HT1080 (cell line): Measurements from ENCODE around the gene LAT. TPM values are rescaled to one million over a fixed set of nuclear protein-coding genes. Genes with fewer than 3 reads are reported as not detected.
"Not testable (repeated sequence)": the region's sequence is repeated elsewhere in the genome, so short reads cannot be mapped to it uniquely, and the experiment has no call there.

Source experiments
- DNase-seq: peaks from one replicate; pipeline ENCODE4 v3.0.0-alpha.2; 2015; ENCODE audit warnings: low read depth
- total RNA-seq: library from RNA; depleted of rRNA; stranded (reverse); fragments of >200 nt; shearing (Covaris generic); gene quantifications from 2 replicates; pipeline ENCODE4 v1.2.3, GENCODE V29; 2014

Gene LAT
- total RNA-seq, 1 experiment from 2014 or later, result 44.1 TPM

GRCh38 chr16:28977703-28978662 lies 6.9 kb upstream of the LAT start:
- no peak for DNase-seq

DNA sequence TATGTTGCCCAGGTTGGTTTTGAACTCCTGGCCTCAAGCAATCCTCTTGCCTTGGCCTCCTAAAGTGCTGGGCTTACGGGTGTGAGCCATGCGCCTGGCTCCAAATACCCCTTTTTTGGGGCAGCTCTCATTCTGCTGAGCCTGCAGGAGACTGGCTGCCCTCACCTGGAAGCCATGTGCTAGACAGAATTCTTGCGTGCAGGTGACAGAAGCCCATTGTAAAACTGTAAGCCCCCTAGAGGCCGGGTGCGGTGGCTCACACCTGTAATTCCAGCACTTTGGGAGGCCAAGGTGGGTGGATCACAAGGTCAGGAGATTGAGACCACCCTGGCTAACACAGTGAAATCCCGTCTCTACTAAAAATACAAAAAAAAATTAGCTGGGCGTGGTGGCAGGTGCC lies 4.5 kb upstream of the LAT start:
- not testable (repeated sequence) for DNase-seq

GRCh38 chr16:28980929-28981328 lies 3.9 kb upstream of the LAT start:
- no peak for DNase-seq

DNA sequence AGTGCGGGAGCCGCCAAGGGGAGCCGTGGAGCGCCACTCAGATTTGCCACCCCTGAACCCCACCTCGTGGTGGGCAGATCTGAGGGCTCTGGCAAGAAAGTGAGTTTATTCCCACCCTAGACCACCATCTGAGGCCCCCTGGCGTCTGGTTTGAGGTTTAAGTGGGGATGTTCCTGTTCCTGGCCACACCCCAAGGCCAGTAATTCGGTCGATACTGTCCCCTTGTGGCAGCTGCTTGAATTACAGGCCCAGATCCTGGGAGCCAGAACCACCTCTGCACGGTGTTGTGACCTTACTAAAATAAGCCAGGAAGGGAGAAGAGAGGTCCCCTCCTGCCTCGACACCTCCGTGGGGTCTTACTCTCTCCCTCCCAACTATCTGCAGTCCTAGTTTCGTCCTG lies 3.3 kb upstream of the LAT start:
- peak; percentile 31 for DNase-seq

- DNase-seq, result no peak
These were observed 2.4 kb upstream of the LAT start for GRCh38 chr16:28982418-28982817.

- DNase-seq, result no peak
These were observed 1.9 kb upstream of the LAT start for GRCh38 chr16:28982949-28983348.

GRCh38 chr16:28983644-28984043 lies 1.2 kb upstream of the LAT start:
- DNase-seq, result no peak

GRCh38 chr16:28984091-28984490 lies 761 bp upstream of the LAT start:
- DNase-seq, result no peak

- no peak for DNase-seq
These were observed 574 bp downstream of the LAT start for GRCh38 chr16:28985211-28986041.

DNA sequence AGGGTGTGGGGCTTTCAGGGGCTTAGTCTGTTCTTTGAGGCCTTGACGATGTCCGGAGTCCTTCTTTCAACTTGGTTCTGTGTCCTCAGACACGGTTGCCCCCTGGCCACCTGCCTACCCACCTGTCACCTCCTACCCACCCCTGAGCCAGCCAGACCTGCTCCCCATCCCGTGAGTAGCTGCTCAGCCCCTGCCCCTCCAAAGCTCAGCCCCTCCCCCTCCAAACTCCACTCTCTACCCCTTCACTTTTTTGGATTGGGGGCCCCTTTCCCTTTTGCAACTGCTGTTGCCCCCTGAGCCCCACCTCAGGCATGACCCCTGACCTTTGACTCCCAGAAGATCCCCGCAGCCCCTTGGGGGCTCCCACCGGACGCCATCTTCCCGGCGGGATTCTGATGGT lies 1.2 kb downstream of the LAT start:
- no peak for DNase-seq

GRCh38 chr16:28986492-28986891 lies 1.6 kb downstream of the LAT start:
- DNase-seq, result no peak

DNA sequence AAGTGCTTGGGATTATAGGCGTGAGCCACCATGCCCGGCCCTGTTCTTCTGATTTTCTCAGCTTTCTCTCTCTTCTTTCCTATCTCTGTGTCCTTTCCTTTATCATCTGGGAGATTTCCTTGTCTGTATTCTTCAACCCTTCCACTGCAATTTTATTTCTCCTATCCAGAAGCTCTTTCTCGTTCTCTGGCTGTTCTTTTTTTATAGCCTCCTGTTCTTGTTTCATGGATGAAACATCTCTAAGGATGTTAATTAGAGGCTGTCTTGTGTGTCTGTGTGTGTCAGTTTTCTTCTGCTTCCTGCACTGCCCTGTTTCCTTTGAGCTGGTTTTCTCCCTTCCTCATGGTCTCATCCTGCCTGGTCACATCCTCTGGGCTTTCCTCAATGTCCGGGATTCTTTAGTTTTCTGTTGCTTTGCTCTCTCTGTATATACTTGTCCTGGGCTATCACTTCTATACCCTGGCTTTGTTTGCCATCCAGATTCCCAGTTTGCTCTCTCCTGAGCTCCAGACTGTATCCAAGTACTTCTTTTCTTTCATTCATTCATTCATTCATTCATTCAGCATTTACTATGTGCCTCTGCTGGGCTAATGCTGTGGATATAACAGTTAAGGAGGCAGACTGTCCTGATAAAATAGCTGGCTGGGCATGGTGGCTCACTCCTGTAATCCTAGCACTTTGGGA lies 2.5 kb downstream of the LAT start:
- no peak for DNase-seq

DNA sequence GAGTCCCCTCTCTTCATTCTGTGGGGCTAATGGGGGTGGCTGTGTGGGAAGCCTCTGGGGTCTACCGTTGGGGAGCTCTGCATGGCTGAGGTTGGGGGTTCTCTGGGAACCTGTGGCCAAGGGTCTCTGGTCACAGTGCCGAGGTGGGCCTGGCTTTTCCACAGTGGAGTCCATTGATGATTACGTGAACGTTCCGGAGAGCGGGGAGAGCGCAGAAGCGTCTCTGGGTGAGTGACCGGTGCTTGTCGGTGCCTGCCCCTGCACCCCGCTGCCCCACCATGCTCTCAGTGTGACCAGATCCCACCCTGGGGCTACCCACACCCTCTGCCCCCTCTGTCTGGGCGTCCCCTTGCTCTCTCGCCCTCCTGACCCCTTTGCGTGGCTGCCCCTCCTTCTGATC lies 4.5 kb downstream of the LAT start:
- DNase-seq, result no peak

DNA sequence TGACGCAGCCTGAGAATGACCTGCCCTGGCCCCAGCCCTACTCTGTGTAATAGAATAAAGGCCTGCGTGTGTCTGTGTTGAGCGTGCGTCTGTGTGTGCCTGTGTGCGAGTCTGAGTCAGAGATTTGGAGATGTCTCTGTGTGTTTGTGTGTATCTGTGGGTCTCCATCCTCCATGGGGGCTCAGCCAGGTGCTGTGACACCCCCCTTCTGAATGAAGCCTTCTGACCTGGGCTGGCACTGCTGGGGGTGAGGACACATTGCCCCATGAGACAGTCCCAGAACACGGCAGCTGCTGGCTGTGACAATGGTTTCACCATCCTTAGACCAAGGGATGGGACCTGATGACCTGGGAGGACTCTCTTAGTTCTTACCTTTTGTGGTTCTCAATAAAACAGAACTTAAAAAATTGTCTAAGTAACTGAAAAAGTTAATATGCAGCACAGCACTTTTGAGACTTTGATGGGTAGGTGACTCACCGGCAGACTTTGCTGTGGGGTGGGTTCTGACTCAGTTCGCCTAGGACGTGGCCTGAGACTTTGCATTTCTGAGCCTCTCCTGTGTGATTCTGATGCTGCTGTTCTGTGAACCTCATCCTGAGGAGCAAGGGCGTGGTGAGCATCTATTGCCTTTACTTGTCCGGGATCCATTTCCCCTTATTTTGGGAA lies 5.7 kb downstream of the LAT start:
- DNase-seq, result peak; percentile 66

DNA sequence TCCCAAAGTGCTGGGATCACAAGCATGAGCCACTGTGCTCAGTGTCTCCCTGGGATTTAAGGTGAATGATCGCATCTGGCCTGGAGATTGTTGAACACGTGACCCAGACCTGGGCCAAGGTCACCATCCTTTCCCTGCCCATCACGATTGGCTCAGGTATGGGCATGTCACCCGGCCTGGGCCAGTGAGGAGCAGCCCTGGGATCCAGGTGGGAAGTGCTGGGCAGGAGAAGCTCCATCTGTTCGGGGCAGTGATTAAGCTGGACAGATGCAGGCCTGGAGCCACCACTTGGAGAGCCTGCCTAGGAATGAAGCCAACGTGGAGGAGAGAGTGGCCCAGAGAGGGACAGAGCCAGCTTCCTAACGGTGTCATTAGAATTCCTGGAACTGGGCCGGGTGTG lies 6.8 kb downstream of the LAT start:
- no peak for DNase-seq

GRCh38 chr16:28992496-28992895 lies 7.6 kb downstream of the LAT start:
- DNase-seq, result no peak

GRCh38 chr16:28998837-28999236 lies 14.0 kb downstream of the LAT start:
- DNase-seq, result no peak

DNA sequence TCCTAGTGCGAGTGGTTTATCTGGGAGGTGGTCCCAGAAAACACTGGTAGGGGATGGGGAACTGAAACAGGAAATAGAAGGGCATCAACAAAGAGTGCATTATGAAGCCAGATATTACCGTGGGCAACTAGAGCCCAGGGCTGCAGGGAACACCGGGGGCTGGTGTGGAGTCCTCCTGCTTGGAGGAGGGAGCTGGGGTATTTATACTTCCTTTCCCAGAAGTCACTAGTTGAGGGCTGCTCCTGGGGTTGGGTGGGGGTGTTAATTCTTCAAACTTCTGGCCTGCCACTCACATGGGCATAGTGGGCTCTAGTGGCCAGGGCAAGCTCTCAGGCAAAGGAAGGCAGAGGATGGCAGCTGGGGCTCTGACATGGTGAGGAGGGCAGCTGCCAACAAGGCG lies 14.7 kb downstream of the LAT start:
- DNase-seq, result no peak

DNA sequence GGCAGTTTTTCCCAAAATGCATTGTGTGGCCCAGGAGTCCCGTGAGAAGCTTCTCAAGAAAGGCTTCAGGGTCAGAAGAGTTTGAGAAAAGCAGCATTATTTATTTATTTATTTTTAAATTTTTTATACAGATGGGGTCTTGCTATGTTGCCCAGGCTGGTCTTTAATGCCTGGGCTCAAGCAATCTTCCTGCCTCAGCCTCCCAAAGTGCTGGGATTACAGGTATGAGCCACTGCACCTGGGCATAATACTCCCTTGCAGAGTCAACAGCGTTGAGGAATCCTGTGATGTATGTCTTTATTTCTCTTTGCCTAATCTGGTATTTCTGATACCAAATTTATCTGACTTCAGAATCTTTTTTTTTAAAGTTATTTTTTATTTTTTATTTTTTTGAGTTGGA lies 15.2 kb downstream of the LAT start:
- no peak for DNase-seq

GRCh38 chr16:29004496-29005139 lies 19.8 kb downstream of the LAT start:
- DNase-seq, result peak; percentile 44
